HG03095 (cell line): ENCODE results near the gene PALB2.
"Not testable (repeated sequence)": the region's sequence is repeated elsewhere in the genome, so short reads cannot be mapped to it uniquely, and the experiment has no call there.

ENCODE experiments used
- ATAC-seq: cut with Tn5 transposase; IDR thresholded peaks from one replicate; pipeline ENCODE4 v1.9.1; 2021; ENCODE audit warnings: moderate library complexity; ENCODE audit not compliant: unreplicated experiment

PALB2 gene

GRCh38 chr16:23650674-23651416 is 9.7 kb upstream of the PALB2 start:
- ATAC-seq, result no peak

GRCh38 chr16:23642246-23642774 is 1.2 kb upstream of the PALB2 start:
- ATAC-seq, result no peak

- ATAC-seq, result no peak
Observed at GRCh38 chr16:23640615-23640930, 537 bp downstream of the PALB2 start.

DNA sequence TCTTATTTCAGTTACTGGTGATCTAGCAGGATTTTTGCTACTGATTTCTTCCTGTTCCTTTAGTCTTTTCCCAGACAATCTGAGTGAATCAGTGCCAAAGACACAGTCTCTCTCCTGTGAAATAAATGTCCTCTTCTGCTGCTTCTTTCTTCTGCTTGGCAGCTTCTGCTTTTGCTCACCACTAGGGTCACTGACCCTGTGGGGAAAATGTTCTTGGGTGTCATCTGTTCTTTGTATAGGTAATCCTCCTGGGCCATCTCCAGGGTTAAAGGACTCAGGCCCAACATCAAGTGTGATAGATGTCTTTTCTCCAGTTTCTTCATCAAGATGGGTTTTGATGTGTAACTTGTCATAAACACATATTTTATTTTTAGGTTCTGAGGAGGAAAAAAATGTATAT is 5.2 kb downstream of the PALB2 start:
- ATAC-seq, result no peak

- no peak for ATAC-seq
Observed at GRCh38 chr16:23634461-23635036, 6.6 kb downstream of the PALB2 start.

- not testable (repeated sequence) for ATAC-seq
Observed at GRCh38 chr16:23631874-23632273, 9.2 kb downstream of the PALB2 start.

DNA sequence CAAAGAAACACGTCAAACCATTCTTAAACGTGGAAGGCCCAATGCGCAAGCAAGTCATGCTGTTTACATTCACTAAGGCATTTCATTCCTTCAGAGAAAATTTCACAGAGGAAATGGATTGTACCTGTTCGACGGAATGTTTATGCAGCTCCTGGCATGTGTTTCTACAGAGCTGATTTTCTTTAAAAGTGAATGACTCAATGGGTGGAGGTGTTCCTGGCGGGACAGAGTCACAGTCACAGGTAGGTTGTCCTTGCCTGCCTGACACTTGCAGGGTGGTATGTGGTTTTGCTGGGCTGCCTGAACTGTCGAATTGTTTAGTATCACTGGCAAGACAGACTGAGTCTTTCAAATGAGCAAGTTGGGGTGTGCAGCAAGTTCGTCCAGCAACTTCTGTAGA is 11.6 kb downstream of the PALB2 start:
- no peak for ATAC-seq

GRCh38 chr16:23624092-23624491 is 17.0 kb downstream of the PALB2 start:
- ATAC-seq, result no peak

- ATAC-seq, result no peak
Observed at GRCh38 chr16:23615805-23616204, 25.3 kb downstream of the PALB2 start.

- no peak for ATAC-seq
Observed at GRCh38 chr16:23611936-23612335, 29.2 kb downstream of the PALB2 start.

DNA sequence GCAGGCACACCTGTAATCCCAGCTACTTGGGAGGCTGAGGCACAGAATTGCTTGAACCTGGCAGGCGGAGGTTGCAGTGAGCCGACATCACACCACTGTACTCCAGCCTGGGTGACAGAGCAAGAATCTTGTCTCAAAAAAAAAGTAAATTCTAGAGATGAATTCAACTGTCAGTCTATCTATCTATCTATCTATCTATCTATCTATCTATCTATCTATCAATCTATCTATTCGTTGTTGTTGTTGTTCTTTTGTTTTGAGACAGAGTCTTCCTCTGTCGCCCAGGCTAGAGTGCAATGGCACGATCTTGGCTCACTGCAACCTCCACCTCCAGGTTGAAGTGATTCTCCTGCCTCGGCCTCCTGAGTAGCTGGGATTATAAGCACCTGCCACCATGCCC is 30.2 kb downstream of the PALB2 start:
- ATAC-seq, result not testable (repeated sequence)

DNA sequence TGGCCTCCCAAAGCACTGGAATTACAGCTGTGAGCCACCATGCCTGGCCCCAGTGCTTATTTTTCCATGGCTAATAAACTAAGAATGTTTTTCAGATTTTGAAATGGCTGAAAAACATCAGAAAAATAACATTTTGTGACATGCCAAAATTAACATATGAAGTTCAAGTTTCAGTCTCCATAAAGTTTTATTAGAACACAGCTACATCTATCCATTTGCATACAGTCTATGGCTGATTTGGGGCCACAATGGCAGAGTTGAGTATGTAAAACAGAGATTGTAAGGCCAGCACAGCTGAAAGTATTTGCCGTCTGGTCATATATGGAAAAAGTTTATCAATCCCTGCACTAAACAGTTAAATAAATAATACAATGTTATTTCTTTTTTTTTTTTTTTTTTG is 31.2 kb downstream of the PALB2 start:
- no peak for ATAC-seq

DNA sequence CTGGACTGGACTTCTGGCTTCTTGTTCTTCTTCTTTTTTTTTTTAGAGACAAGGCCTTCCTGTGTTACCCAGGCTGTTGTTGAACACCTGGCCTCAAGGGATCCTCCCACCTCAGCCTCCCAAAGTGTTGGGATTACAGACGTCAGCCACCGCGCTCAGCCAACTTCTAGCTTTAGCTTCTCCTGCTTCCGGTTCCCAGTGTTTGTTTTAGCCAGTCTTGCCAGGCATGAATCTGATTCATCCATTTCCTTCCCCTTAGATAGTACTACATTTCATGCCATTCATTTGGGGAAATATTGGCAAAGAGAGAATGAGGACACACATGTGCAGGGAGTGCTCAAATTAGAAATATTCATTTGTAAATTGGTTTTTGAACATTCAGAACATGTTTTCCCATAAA is 32.9 kb downstream of the PALB2 start:
- ATAC-seq, result no peak

GRCh38 chr16:23607726-23608125 is 33.4 kb downstream of the PALB2 start:
- ATAC-seq, result no peak

- ATAC-seq, result no peak
Observed at GRCh38 chr16:23597003-23597756, 43.9 kb downstream of the PALB2 start.

DNA sequence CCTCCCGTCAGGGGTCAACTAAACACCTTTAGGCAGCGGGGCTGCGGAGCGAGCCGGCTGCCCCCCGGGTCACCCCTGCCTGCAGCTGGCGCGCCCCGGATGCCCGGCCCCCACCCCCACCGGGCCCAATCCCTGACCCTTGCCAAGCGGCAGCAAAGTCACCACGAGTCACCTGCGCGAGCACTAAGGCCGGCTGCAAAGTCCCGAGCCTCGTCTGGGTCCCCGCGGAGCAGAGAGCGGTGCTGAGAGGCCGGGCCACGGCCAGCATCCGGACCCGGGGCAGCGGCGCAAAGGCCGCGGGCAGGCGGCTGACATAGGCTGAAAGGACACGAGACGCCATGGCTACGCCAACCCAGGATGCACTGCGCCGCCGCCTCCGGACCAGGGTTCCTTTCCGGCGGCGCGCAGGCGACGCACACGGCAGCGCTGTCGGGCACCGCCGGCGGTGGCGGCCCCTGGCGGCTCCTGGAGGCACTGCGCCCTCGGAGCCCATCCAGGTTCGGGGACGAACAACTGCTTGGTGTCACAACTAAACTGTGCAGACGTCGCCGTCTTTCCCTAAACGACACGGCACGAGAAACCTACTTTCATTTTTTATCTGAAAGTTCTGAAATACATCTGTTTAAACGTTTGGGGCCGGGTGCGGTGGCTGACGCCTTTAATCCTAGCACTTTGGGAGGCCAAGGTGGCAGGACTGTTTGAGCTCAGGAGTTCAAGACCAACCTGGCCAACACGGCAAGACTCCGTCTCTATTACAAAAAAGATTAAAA is 45.0 kb downstream of the PALB2 start, which contains the start of gene NDUFAB1:
Gene NDUFAB1, minus strand, starts transcription at position 366 of the 770 bp plus-strand sequence. Its CDS starts 26 bp downstream, at position 340.
- peak; percentile 89 for ATAC-seq

DNA sequence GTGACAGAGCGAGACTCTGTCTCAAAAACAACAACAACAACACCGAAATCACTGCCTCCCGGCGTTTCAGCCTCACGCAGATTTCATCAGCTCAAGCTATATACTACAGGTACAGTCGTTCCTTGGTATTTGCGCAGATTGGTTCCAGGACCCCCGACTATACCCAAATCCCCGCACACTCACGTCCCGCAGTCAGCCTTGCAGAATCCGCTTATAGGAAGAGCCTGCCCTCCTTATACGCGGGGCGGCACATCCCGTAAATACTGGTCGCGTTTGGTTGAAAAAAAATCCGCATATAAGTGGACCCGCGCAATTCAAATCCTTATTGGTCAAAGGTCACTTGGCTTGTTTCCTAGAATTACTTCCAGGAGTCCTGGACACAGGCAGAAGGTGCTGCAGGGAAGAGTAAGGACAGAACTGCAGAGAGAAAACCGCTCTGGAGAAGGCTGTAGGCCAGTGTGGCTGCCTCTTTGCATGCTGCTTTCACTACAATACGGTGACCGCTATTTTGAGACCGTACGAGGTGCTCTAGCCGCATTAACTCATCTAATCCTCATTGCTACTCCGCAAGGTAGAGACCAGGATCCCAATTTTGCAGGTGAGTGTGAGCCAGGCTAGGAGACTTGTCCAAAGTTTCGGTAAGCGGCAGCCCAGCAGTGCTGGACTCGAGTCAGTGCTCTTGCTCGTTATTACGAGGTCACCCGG is 45.7 kb downstream of the PALB2 start:
- no peak for ATAC-seq

GRCh38 chr16:23594186-23594585 is 46.9 kb downstream of the PALB2 start:
- no peak for ATAC-seq

GRCh38 chr16:23590181-23590580 is 50.9 kb downstream of the PALB2 start:
- ATAC-seq, result no peak

- no peak for ATAC-seq
Observed at GRCh38 chr16:23587726-23588125, 53.4 kb downstream of the PALB2 start.
